Suprapubic skin (tissue), 4 donors: ENCODE measurements around the gene CLIC3. TPM values are rescaled to one million over a fixed set of nuclear protein-coding genes. Genes with fewer than 3 reads are reported as not detected.

Experiments used
- DNase-seq, 2 donors: peaks; one replicate each; pipeline ENCODE4 v3.0.0-alpha.2; 2019; ENCODE audit warnings: low spot score in 2 of 2
- H3K27ac ChIP-seq: fragments of 200-600 bp; sonication (generic); one replicate; pipeline ENCODE4 v1.5.1; 2019
- H3K27me3 ChIP-seq: fragments of 200-600 bp; sonication (generic); one replicate; pipeline ENCODE4 v1.5.1; 2019
- H3K36me3 ChIP-seq: fragments of 200-600 bp; sonication (generic); one replicate; pipeline ENCODE4 v1.5.1; 2019
- H3K4me1 ChIP-seq: fragments of 200-600 bp; sonication (generic); one replicate; pipeline ENCODE4 v1.5.1; 2019
- H3K4me3 ChIP-seq: fragments of 200-600 bp; sonication (generic); one replicate; pipeline ENCODE4 v1.5.1; 2019; ENCODE audit warnings: mild to moderate bottlenecking
- H3K9me3 ChIP-seq: fragments of 200-600 bp; sonication (generic); one replicate; pipeline ENCODE4 v1.5.1; 2019
- CTCF ChIP-seq, 2 donors: fragments of 200-600 bp in 1 of 2; fragments of 450-650 bp in 1 of 2; sonication (generic) in 1 of 2; IDR thresholded peaks; one replicate each; pipeline ENCODE4 v1.5.1; 2016 to 2019; ENCODE audit warnings: antibody characterized with exemption in 2 of 2, mild to moderate bottlenecking in 1 of 2, moderate library complexity in 1 of 2
- EP300 ChIP-seq: sonication (generic); formaldehyde crosslinking; IDR thresholded peaks from one replicate; pipeline ENCODE4 v1.6.1; 2017; ENCODE audit warnings: antibody characterized with exemption
- POLR2A ChIP-seq, 2 donors: fragments of 450-650 bp; IDR thresholded peaks; one replicate each; pipeline ENCODE4 v1.6.1; 2017; ENCODE audit warnings: antibody characterized with exemption in 2 of 2, mild to moderate bottlenecking in 2 of 2, moderate library complexity in 2 of 2
- POLR2AphosphoS5 ChIP-seq, 3 donors: sonication (generic); formaldehyde crosslinking; IDR thresholded peaks; one replicate each; pipeline ENCODE4 v1.6.1; 2017; ENCODE audit warnings: antibody characterized with exemption in 3 of 3
- WGBS: methylation state at CpG from one replicate; pipeline ENCODE4 v1.1.5; 2018; 5-methylcytosine and 5-hydroxymethylcytosine counted together
- total RNA-seq, 4 donors: library from RNA; depleted of rRNA; stranded (reverse); fragments of >200 nt; gene quantifications; one replicate each; pipeline ENCODE4 v1.1.0, GENCODE V29; 2016

The CLIC3 gene
- total RNA-seq, 4 donors from 2014 or later: 20.6 to 159 (median 130) TPM

GRCh38 chr9:136949817-136950655 is 46.3 kb downstream of the CLIC3 start:
- Histone ChIP-seq H3K4me3 (peak overlapping the region; percentile 59), H3K9me3 (no peaks in the 10 kb centered on the region), H3K4me1 (peaks cover 34% of the 10 kb centered on the region), H3K27ac (peak overlapping the region; percentile 49), H3K36me3 (no peaks in the 10 kb centered on the region), H3K27me3 (no peaks in the 10 kb centered on the region)
- TF ChIP-seq POLR2AphosphoS5 (IDR thresholded peaks at IDR 0.05) (no peak), CTCF (IDR thresholded peaks at IDR 0.05) (no peak), POLR2A (IDR thresholded peaks at IDR 0.05) (peak in 1 of 2 donors; percentile 16), EP300 (no peak)
- WGBS: 0% methylated on average over 4 of the region's 63 CpGs
- DNase-seq: peak; percentile 97

GRCh38 chr9:136949239-136949816 is 47.0 kb downstream of the CLIC3 start:
- no peaks in the 10 kb centered on the region for H3K9me3 ChIP-seq
- no peaks in the 10 kb centered on the region for H3K27me3 ChIP-seq
- H3K4me3 ChIP-seq: peak overlapping the region; percentile 59
- WGBS: 12% methylated on average over 9 of the region's 22 CpGs
- TF ChIP-seq EP300: no peak
- TF ChIP-seq CTCF (IDR thresholded peaks at IDR 0.05): no peak
- no peak for TF ChIP-seq POLR2A (IDR thresholded peaks at IDR 0.05)
- TF ChIP-seq POLR2AphosphoS5 (IDR thresholded peaks at IDR 0.05): no peak
- peaks cover 37% of the 10 kb centered on the region for H3K4me1 ChIP-seq
- DNase-seq: no peak
- H3K27ac ChIP-seq: peak overlapping the region; percentile 49
- no peaks in the 10 kb centered on the region for H3K36me3 ChIP-seq

- Histone ChIP-seq H3K27me3 (no peaks in the 10 kb centered on the region), H3K9me3 (no peaks in the 10 kb centered on the region), H3K4me1 (peaks cover 45% of the 10 kb centered on the region), H3K4me3 (no peak overlapping the region), H3K36me3 (peaks cover under 1% of the 10 kb centered on the region), H3K27ac (no peak overlapping the region)
- no peak for DNase-seq
- TF ChIP-seq EP300 (no peak), CTCF (IDR thresholded peaks at IDR 0.05) (no peak), POLR2A (IDR thresholded peaks at IDR 0.05) (no peak), POLR2AphosphoS5 (IDR thresholded peaks at IDR 0.05) (no peak)
- 24% methylated on average over 4 of the region's 15 CpGs for WGBS
Measured at GRCh38 chr9:136947955-136948510, 48.3 kb downstream of the CLIC3 start.

- 68% methylated on average over 17 of the region's 26 CpGs for WGBS
Measured at GRCh38 chr9:136947028-136947891, 49.1 kb downstream of the CLIC3 start.

More at GRCh38 chr9:136947028-136947891, 49.1 kb downstream of the CLIC3 start:
- H3K4me1 ChIP-seq: peaks cover 47% of the 10 kb centered on the region
- no peaks in the 10 kb centered on the region for H3K27me3 ChIP-seq
- H3K27ac ChIP-seq: no peak overlapping the region
- DNase-seq: no peak
- no peak overlapping the region for H3K4me3 ChIP-seq
- TF ChIP-seq EP300: no peak
- TF ChIP-seq CTCF (IDR thresholded peaks at IDR 0.05): no peak
- no peak for TF ChIP-seq POLR2AphosphoS5 (IDR thresholded peaks at IDR 0.05)
- TF ChIP-seq POLR2A (IDR thresholded peaks at IDR 0.05): no peak
- H3K9me3 ChIP-seq: no peaks in the 10 kb centered on the region
- peaks cover 8% of the 10 kb centered on the region for H3K36me3 ChIP-seq
